Measurements from ENCODE around the gene DDX24. TPM values are rescaled to one million over a fixed set of nuclear protein-coding genes. Genes with fewer than 3 reads are reported as not detected.

The DDX24 gene
- total and polyA plus RNA-seq, 2 of the 8 experiments (the other 6 are each of a cell fraction or from before 2014, with no cell fraction given), result 89.0 to 201 TPM

- no peak overlapping the region for H3K4ac ChIP-seq (replicated peaks; ENCODE audit: insufficient read length, low read depth, low read length)
- no peak for FAIRE-seq
- H2BK20ac ChIP-seq (ENCODE audit: low read length), result no peak overlapping the region
- no peaks in the 10 kb centered on the region; the same call in 1 of the 2 replicates for H3K23me2 ChIP-seq (ENCODE audit: low read depth, low read length)
- 94% methylated on average over 8 of the region's 8 CpGs; no CpG with 5 or more reads in 1 of the 2 experiments for WGBS, 2 experiments (ENCODE audit: extremely low coverage in 1 of 2, insufficient coverage in 1 of 2, insufficient read length in 1 of 2, insufficient replicate concordance in 2 of 2, low coverage in 1 of 2, low lambda C conversion rate in 2 of 2, missing lambda C conversion rate in 1 of 2)
- no peak overlapping the region for H2BK12ac ChIP-seq (ENCODE audit: low read depth, low read length)
- H4K8ac ChIP-seq (ENCODE audit: extremely low read depth, insufficient read depth, low read length), result no peak overlapping the region
- no peaks in the 10 kb centered on the region; a peak in 1 of 8 replicates for H3K36me3 ChIP-seq (ENCODE audit: control insufficient read depth in 2 of 4, insufficient read depth in 4 of 4, low read length in 3 of 4)
- no peak overlapping the region for H2BK120ac ChIP-seq (replicated peaks; ENCODE audit: low read depth, low read length)
- no peak overlapping the region for H3K14ac ChIP-seq (ENCODE audit: insufficient read length)
- no peaks in the 10 kb centered on the region for H3K79me1 ChIP-seq (ENCODE audit: low read depth, low read length)
- no peak overlapping the region for H2BK15ac ChIP-seq (ENCODE audit: low read length)
- H2BK5ac ChIP-seq (ENCODE audit: low read depth, low read length), result no peak overlapping the region
- H3K9ac ChIP-seq (replicated peaks in 1 of 4; ENCODE audit: extremely low read depth in 1 of 4, low read depth in 3 of 4, low read length in 3 of 4), result no peak overlapping the region
- no peaks in the 10 kb centered on the region for H3K79me2 ChIP-seq (ENCODE audit: control insufficient read depth in 1 of 2, insufficient read depth in 2 of 2, low read length in 2 of 2)
- H3K23ac ChIP-seq (ENCODE audit: insufficient read length), result no peak overlapping the region
- no peak for DNase-seq (ENCODE audit: low read depth in 1 of 2, low spot score in 2 of 2)
- no peak overlapping the region for H3K27ac ChIP-seq (ENCODE audit: low read depth, low read length)
- H2AK5ac ChIP-seq (ENCODE audit: low read depth, low read length), result no peak overlapping the region
- CTCF ChIA-PET (ENCODE audit: partially characterized antibody), result interaction anchor here (1.2 to 9.7 kb wide), 6 partner anchors 12 to 77 kb away, joined by 3 to 65 read pairs (median 6); no protein-coding TSS in a partner anchor
- no peak overlapping the region for H4K91ac ChIP-seq (replicated peaks; ENCODE audit: insufficient read length, low read length)
- no peak overlapping the region for H2AFZ ChIP-seq (ENCODE audit: low read length)
- no peaks in the 10 kb centered on the region for H3K9me3 ChIP-seq (ENCODE audit: insufficient read depth in 2 of 2, low read depth in 1 of 2, low read length in 1 of 2)
- no peaks in the 10 kb centered on the region for H3K27me3 ChIP-seq (replicated peaks in 1 of 4; ENCODE audit: control insufficient read depth in 3 of 4, extremely low read depth in 1 of 4, insufficient read depth in 3 of 4, low read length in 3 of 4)
- H3K4me3 ChIP-seq (ENCODE audit: extremely low read depth in 1 of 4, insufficient read depth in 2 of 4, low read depth in 3 of 4, low read length in 4 of 4), result no peak overlapping the region
- POLR2A ChIA-PET (ENCODE audit: partially characterized antibody), result no interaction called here
- no peak overlapping the region for H3K56ac ChIP-seq (replicated peaks; ENCODE audit: insufficient read length, low read depth, low read length)
- H4K20me1 ChIP-seq (replicated peaks in 1 of 2; ENCODE audit: control insufficient read depth in 1 of 2, insufficient read depth in 2 of 2, low read length in 2 of 2), result no peaks in the 10 kb centered on the region
- no peak overlapping the region for H3K4me2 ChIP-seq (ENCODE audit: insufficient read depth in 1 of 2, low read depth in 2 of 2, low read length in 2 of 2)
- H3K4me1 ChIP-seq (replicated peaks in 1 of 4; ENCODE audit: control insufficient read depth in 3 of 4, insufficient read depth in 4 of 4, low read length in 3 of 4), result peaks cover 0 to 2% (median under 1%) of the 10 kb centered on the region in 4 experiments; a peak in 3 of 7 replicates
- H3K18ac ChIP-seq (ENCODE audit: extremely low read depth, low read length), result no peak overlapping the region
- no peak overlapping the region for H4K5ac ChIP-seq (ENCODE audit: insufficient read length, low read depth, low read length)
- TF ChIP-seq TEAD4 (IDR thresholded peaks at IDR 0.05; ENCODE audit: low read depth, low read length) (no peak), POU5F1 (IDR thresholded peaks at IDR 0.05; ENCODE audit: low read depth, low read length) (no peak), SP1 (IDR thresholded peaks at IDR 0.05; ENCODE audit: low read depth, low read length) (no peak), FOSL1 (IDR thresholded peaks at IDR 0.05; ENCODE audit: insufficient read depth, low read depth, low read length) (no peak), YY1 (IDR thresholded peaks at IDR 0.05; ENCODE audit: low read depth, low read length) (no peak), ATF2 (IDR thresholded peaks at IDR 0.05; ENCODE audit: low read length) (no peak), CHD1 (IDR thresholded peaks at IDR 0.05; ENCODE audit: low read depth, low read length) (no peak), SIN3A (conservative IDR thresholded peaks at IDR 0.05 in 1 of 2, IDR thresholded peaks at IDR 0.05 in 1 of 2; ENCODE audit: low read depth in 1 of 2, low read length in 2 of 2) (no peak), SP2 (IDR thresholded peaks at IDR 0.05; ENCODE audit: low read length) (no peak), TCF12 (IDR thresholded peaks at IDR 0.05; ENCODE audit: low read depth, low read length) (no peak), NANOG (IDR thresholded peaks at IDR 0.05; ENCODE audit: insufficient read depth, low read depth, low read length, poor library complexity, severe bottlenecking) (no peak), HDAC2 (IDR thresholded peaks at IDR 0.05; ENCODE audit: borderline replicate concordance in 1 of 2, low read depth in 2 of 2, low read length in 2 of 2) (no peak), CREB1 (IDR thresholded peaks at IDR 0.05) (no peak)
Observed at GRCh38 chr14:94016446-94016976, 64.5 kb downstream of the DDX24 start.
